ENCODE measurements around the gene ABCD1. TPM values are rescaled to one million over a fixed set of nuclear protein-coding genes. Genes with fewer than 3 reads are reported as not detected.

The ABCD1 gene
- total RNA-seq, 4 donors from 2014 or later, result 13.0 to 36.6 (median 15.0) TPM

DNA sequence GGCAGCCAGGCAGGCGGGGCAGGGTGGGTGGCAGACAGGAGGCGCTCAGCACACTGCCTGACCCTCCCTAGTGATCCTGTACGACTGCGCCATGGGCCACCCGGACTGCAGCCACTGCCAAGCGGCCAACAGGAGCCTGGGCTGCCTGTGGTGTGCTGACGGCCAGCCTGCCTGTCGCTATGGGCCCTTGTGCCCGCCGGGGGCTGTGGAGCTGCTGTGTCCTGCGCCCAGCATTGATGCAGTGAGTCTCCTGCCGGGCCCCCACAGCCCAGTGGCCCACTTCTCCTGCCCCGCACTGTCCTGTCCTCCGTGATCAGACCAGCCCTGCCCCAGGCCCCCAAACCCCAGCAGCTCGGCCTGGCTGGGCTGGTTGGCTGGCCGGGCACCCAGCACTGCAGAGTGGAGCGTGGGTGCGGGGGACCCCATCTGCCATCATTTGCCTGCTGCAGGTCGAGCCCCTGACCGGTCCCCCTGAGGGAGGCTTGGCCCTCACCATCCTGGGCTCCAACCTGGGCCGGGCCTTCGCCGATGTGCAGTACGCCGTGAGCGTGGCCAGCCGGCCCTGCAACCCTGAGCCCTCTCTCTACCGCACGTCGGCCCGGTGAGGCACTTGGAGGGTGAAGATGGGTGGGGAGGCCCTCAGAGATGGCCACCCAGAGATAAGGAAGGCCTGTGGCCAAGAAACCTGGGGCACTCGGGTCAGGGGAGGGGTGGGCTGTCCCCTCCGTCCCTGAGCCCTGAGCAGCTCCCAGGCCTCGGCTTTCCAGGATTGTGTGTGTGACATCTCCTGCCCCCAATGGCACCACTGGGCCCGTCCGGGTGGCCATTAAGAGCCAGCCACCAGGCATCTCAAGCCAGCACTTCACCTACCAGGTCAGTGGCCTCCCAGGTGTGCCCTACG lies 47.0 kb downstream of the ABCD1 start:
- H3K27me3 ChIP-seq, result no peaks in the 10 kb centered on the region
- 71 to 78% methylated on average over 4 to 32 of the region's 37 CpGs for whole genome bisulfite sequencing, 2 donors
- no peaks in the 10 kb centered on the region for H3K9me3 ChIP-seq
- DNase-seq (ENCODE audit: low spot score in 2 of 2), result no peak
- peak overlapping the region in 2 of 4 donors; percentile 43 to 82 for H3K27ac ChIP-seq
- H3K4me3 ChIP-seq, result no peak overlapping the region
- H3K4me1 ChIP-seq, result peaks cover 0 to 23% (median 3%) of the 10 kb centered on the region in 4 donors
- H3K36me3 ChIP-seq, result peaks cover 0 to 20% (median 0%) of the 10 kb centered on the region in 3 donors
- no peak for TF ChIP-seq EP300 (IDR thresholded peaks at IDR 0.05)
- TF ChIP-seq, protein P1, sequence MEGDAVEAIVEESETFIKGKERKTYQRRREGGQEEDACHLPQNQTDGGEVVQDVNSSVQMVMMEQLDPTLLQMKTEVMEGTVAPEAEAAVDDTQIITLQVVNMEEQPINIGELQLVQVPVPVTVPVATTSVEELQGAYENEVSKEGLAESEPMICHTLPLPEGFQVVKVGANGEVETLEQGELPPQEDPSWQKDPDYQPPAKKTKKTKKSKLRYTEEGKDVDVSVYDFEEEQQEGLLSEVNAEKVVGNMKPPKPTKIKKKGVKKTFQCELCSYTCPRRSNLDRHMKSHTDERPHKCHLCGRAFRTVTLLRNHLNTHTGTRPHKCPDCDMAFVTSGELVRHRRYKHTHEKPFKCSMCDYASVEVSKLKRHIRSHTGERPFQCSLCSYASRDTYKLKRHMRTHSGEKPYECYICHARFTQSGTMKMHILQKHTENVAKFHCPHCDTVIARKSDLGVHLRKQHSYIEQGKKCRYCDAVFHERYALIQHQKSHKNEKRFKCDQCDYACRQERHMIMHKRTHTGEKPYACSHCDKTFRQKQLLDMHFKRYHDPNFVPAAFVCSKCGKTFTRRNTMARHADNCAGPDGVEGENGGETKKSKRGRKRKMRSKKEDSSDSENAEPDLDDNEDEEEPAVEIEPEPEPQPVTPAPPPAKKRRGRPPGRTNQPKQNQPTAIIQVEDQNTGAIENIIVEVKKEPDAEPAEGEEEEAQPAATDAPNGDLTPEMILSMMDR (IDR thresholded peaks at IDR 0.05), result no peak
- no peak for TF ChIP-seq POLR2A (IDR thresholded peaks at IDR 0.05)

DNA sequence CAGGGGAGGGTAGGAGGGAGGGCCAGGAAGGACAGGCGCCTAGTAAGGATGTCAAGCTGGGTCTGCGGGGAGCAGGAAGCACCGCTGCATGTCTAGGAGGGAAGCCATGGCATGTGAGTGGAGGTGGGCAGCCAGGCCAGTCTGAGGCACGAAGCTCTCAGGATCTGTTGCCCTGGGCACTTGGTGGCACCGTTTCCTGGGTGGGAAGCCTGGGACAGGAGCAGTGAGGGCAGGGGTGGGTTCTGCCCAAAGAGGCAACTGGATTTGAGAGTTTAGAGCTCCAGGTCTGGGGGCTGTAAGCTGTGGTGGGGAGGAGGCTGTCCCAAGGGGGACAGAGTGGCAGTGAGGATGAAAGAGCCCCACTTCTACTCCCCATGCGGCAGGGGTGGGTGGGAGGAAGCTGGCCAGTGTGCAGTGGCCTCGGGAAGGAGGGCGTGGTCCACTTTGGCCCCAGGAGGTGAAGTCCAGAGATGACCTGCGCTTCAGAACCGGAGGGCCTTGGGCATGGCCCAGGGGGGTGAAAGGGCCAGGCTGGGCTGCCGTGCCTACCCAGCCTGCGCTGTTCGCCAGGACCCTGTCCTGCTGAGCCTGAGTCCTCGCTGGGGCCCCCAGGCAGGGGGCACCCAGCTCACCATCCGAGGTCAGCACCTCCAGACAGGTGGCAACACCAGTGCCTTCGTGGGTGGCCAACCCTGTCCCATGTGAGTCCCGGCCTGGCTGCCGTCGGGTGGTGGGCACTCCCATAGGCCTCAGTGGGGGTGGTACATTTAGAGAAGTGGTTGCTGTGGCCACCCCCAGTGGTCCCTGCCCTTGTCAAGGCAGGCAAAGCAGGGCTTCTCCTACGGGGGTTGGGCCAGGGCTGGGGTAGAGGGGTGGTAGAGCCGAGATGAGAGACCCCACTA lies 47.9 kb downstream of the ABCD1 start:
- no peaks in the 10 kb centered on the region for H3K9me3 ChIP-seq
- TF ChIP-seq EP300 (IDR thresholded peaks at IDR 0.05) (no peak), POLR2A (IDR thresholded peaks at IDR 0.05) (no peak)
- TF ChIP-seq, protein P1 (IDR thresholded peaks at IDR 0.05), result no peak
- H3K36me3 ChIP-seq, result peaks cover 0 to 20% (median 0%) of the 10 kb centered on the region in 3 donors
- peaks cover 0 to 4% of the 10 kb centered on the region in 2 donors for H3K27me3 ChIP-seq
- H3K4me1 ChIP-seq, result peaks cover 0 to 23% (median 3%) of the 10 kb centered on the region in 4 donors
- H3K27ac ChIP-seq, result peak overlapping the region in 2 of 4 donors; percentile 43 to 82
- H3K4me3 ChIP-seq, result no peak overlapping the region
- DNase-seq (ENCODE audit: low spot score in 2 of 2), result no peak
- 60 to 77% methylated on average over 7 to 19 of the region's 21 CpGs for WGBS, 2 donors

DNA sequence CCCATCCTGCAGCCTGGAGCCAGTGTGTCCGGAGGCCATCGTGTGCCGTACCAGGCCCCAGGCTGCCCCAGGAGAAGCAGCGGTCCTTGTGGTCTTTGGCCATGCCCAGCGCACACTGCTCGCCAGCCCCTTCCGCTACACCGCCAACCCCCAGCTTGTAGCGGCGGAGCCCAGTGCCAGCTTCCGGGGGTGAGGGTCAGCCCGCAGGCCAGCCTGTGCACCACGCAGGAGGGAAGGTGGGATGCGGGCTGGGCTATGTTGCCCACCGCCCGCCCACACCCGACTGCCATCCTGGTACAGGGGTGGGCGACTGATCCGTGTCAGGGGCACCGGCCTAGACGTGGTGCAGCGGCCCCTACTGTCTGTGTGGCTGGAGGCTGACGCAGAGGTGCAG lies 48.6 kb downstream of the ABCD1 start:
- Histone ChIP-seq H3K4me3 (no peak overlapping the region), H3K4me1 (peaks cover 0 to 18% (median 3%) of the 10 kb centered on the region in 4 donors), H3K27me3 (peaks cover 0 to 4% of the 10 kb centered on the region in 2 donors), H3K27ac (peak overlapping the region in 2 of 4 donors; percentile 43 to 82), H3K9me3 (no peaks in the 10 kb centered on the region), H3K36me3 (peaks cover 0 to 20% (median 0%) of the 10 kb centered on the region in 3 donors)
- TF ChIP-seq, protein P1 (IDR thresholded peaks at IDR 0.05), result no peak
- TF ChIP-seq EP300 (IDR thresholded peaks at IDR 0.05), result no peak
- TF ChIP-seq POLR2A (IDR thresholded peaks at IDR 0.05), result no peak
- DNase-seq (ENCODE audit: low spot score in 2 of 2), result no peak
- WGBS, 2 donors, result 75% methylated on average over 13 of the region's 23 CpGs; no CpG with 5 or more reads in 1 of the 2 donors

DNA sequence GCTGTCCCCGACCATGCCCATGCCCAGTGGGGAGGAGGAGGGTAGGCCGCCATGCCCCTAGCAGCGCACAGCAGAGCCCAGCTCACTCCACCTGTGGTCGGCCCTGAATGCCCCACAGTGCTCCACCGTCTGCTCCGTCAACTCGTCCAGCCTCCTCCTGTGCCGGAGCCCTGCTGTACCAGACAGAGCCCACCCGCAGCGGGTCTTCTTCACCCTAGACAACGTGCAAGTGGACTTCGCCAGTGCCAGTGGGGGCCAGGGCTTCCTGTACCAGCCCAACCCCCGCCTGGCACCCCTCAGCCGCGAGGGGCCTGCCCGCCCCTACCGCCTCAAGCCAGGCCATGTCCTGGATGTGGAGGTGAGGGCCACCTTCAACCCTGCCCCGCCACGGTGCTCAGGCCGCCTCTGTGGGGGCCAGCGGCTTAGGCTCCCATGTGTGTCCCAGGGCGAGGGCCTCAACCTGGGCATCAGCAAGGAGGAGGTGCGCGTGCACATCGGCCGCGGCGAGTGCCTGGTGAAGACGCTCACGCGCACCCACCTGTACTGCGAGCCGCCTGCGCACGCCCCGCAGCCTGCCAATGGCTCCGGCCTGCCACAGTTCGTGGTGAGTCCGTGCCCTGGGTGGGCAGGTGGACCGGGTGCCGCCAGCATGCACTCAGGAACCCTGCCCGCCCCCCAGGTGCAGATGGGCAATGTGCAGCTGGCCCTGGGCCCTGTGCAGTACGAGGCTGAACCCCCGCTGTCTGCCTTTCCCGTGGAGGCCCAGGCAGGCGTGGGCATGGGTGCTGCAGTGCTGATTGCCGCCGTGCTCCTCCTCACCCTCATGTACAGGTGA lies 49.3 kb downstream of the ABCD1 start:
- DNase-seq (ENCODE audit: low spot score in 2 of 2), result no peak

More for the DNA sequence above, 49.3 kb downstream of the ABCD1 start:
- no peak for TF ChIP-seq POLR2A (IDR thresholded peaks at IDR 0.05)
- TF ChIP-seq EP300 (IDR thresholded peaks at IDR 0.05), result no peak
- TF ChIP-seq, protein P1 (IDR thresholded peaks at IDR 0.05), result no peak
- Histone ChIP-seq H3K9me3 (no peaks in the 10 kb centered on the region), H3K27ac (peak overlapping the region in 1 of 4 donors; percentile 82), H3K4me1 (peaks cover 0 to 11% (median 3%) of the 10 kb centered on the region in 4 donors), H3K36me3 (peaks cover 0 to 20% (median 0%) of the 10 kb centered on the region in 3 donors), H3K27me3 (peaks cover 0 to 4% of the 10 kb centered on the region in 2 donors), H3K4me3 (no peak overlapping the region)
- 86 to 95% methylated on average over 13 to 34 of the region's 48 CpGs for WGBS, 2 donors

Data from tibial nerve (tissue), 4 donors.